ENCODE results near the gene MRC2. TPM values are rescaled to one million over a fixed set of nuclear protein-coding genes. Genes with fewer than 3 reads are reported as not detected.

Gene MRC2
- total RNA-seq, 1 donor from 2014 or later = 120 TPM

GRCh38 chr17:62703261-62703775, 75.8 kb downstream of the MRC2 start:
- Mint-ChIP-seq H3K4me1 (ENCODE audit: unreplicated experiment) (peaks cover 24% of the 10 kb centered on the region), H3K27ac (ENCODE audit: unreplicated experiment) (no peak overlapping the region), H3K36me3 (ENCODE audit: low read depth, unreplicated experiment) (peaks cover 8% of the 10 kb centered on the region), H3K4me3 (ENCODE audit: unreplicated experiment) (no peak overlapping the region), H3K27me3 (ENCODE audit: unreplicated experiment) (peaks cover 2% of the 10 kb centered on the region), H3K9me3 (ENCODE audit: unreplicated experiment) (no peaks in the 10 kb centered on the region)
- no peak for DNase-seq (ENCODE audit: low spot score)
- TF ChIP-seq, protein P1, sequence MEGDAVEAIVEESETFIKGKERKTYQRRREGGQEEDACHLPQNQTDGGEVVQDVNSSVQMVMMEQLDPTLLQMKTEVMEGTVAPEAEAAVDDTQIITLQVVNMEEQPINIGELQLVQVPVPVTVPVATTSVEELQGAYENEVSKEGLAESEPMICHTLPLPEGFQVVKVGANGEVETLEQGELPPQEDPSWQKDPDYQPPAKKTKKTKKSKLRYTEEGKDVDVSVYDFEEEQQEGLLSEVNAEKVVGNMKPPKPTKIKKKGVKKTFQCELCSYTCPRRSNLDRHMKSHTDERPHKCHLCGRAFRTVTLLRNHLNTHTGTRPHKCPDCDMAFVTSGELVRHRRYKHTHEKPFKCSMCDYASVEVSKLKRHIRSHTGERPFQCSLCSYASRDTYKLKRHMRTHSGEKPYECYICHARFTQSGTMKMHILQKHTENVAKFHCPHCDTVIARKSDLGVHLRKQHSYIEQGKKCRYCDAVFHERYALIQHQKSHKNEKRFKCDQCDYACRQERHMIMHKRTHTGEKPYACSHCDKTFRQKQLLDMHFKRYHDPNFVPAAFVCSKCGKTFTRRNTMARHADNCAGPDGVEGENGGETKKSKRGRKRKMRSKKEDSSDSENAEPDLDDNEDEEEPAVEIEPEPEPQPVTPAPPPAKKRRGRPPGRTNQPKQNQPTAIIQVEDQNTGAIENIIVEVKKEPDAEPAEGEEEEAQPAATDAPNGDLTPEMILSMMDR (IDR thresholded peaks at IDR 0.05; ENCODE audit: unreplicated experiment) = no peak

GRCh38 chr17:62703776-62704380, 76.4 kb downstream of the MRC2 start:
- Mint-ChIP-seq H3K27ac (ENCODE audit: unreplicated experiment) (no peak overlapping the region), H3K9me3 (ENCODE audit: unreplicated experiment) (no peaks in the 10 kb centered on the region), H3K4me3 (ENCODE audit: unreplicated experiment) (no peak overlapping the region), H3K36me3 (ENCODE audit: low read depth, unreplicated experiment) (peaks cover 13% of the 10 kb centered on the region), H3K27me3 (ENCODE audit: unreplicated experiment) (peaks cover 2% of the 10 kb centered on the region), H3K4me1 (ENCODE audit: unreplicated experiment) (peaks cover 24% of the 10 kb centered on the region)
- TF ChIP-seq, protein P1 (IDR thresholded peaks at IDR 0.05; ENCODE audit: unreplicated experiment) = peak; percentile 84
- peak; percentile 92 for DNase-seq (ENCODE audit: low spot score)

- TF ChIP-seq, protein P1 (IDR thresholded peaks at IDR 0.05; ENCODE audit: unreplicated experiment) = no peak
- peaks cover 14% of the 10 kb centered on the region for H3K36me3 Mint-ChIP-seq (ENCODE audit: low read depth, unreplicated experiment)
- H3K27ac Mint-ChIP-seq (ENCODE audit: unreplicated experiment) = peak overlapping the region; percentile 87
- peak; percentile 48 for DNase-seq (ENCODE audit: low spot score)
- no peaks in the 10 kb centered on the region for H3K9me3 Mint-ChIP-seq (ENCODE audit: unreplicated experiment)
- peaks cover 24% of the 10 kb centered on the region for H3K4me1 Mint-ChIP-seq (ENCODE audit: unreplicated experiment)
- H3K4me3 Mint-ChIP-seq (ENCODE audit: unreplicated experiment) = peak overlapping the region; percentile 90
- H3K27me3 Mint-ChIP-seq (ENCODE audit: unreplicated experiment) = peaks cover 2% of the 10 kb centered on the region
Measured at GRCh38 chr17:62704381-62704971, 77.0 kb downstream of the MRC2 start.

GRCh38 chr17:62705156-62705777, 77.8 kb downstream of the MRC2 start:
- peak overlapping the region; percentile 87 for H3K27ac Mint-ChIP-seq (ENCODE audit: unreplicated experiment)
- peak; percentile 30 for DNase-seq (ENCODE audit: low spot score)
- TF ChIP-seq, protein P1 (IDR thresholded peaks at IDR 0.05; ENCODE audit: unreplicated experiment) = no peak
- H3K9me3 Mint-ChIP-seq (ENCODE audit: unreplicated experiment) = no peaks in the 10 kb centered on the region
- peaks cover 14% of the 10 kb centered on the region for H3K36me3 Mint-ChIP-seq (ENCODE audit: low read depth, unreplicated experiment)
- H3K27me3 Mint-ChIP-seq (ENCODE audit: unreplicated experiment) = peaks cover 2% of the 10 kb centered on the region
- peaks cover 24% of the 10 kb centered on the region for H3K4me1 Mint-ChIP-seq (ENCODE audit: unreplicated experiment)
- peak overlapping the region; percentile 90 for H3K4me3 Mint-ChIP-seq (ENCODE audit: unreplicated experiment)
